Measurements from ENCODE around the gene AFAP1.

Gene AFAP1

DNA sequence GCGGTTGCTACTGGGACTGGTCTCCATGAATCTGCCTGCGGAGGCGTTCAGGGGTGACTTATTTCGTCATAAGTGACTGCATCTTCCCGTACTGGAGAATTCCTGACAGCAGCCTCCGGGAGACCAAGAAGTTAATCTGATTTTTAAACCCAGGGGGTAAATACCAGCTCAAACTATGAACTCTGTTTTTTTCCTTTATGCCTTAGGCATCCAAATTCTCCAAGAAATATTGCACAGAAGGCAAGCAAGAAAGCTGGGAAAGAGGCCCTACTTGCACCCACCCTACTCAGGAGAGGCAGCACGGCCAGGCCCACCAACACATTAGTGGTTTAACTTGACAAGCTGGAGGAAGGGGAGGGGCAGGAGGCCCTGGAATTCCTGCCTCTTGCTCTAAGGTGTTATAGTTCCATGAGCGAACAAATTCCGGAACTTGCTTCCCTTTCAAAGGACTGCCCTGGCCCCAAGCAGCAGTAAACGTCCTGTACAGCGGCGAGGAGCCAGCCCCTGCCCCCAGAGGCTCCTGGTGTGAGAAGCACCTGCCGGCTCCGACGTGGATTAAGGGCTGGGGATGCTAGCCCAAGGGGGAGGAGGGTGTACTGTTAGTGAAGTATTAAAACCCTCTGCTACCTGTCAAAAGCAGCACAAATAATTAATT lies 177.2 kb downstream of the AFAP1 start:
- H3K27ac ChIP-seq (ENCODE audit: insufficient read depth in 1 of 2, low read depth in 1 of 2, low read length in 2 of 2, poor library complexity in 1 of 2, severe bottlenecking in 2 of 2) = no peak overlapping the region
- no peak overlapping the region for H3K4me3 ChIP-seq (ENCODE audit: control insufficient read depth in 1 of 7, extremely low read depth in 1 of 7, insufficient read depth in 4 of 7, low read depth in 2 of 7, low read length in 6 of 7)
- no peak for DNase-seq
- H3K4me1 ChIP-seq (ENCODE audit: control extremely low read depth in 1 of 4, control insufficient read depth in 4 of 4, insufficient read depth in 4 of 4, low read length in 3 of 4) = no peaks in the 10 kb centered on the region
- H3K9me3 ChIP-seq (ENCODE audit: control extremely low read depth in 1 of 5, control insufficient read depth in 4 of 5, insufficient read depth in 2 of 5, low read depth in 1 of 5, low read length in 4 of 5) = no peaks in the 10 kb centered on the region
- H3K27me3 ChIP-seq (replicated peaks in 2 of 5; ENCODE audit: control insufficient read depth in 4 of 5, insufficient read depth in 5 of 5, low read length in 4 of 5) = peaks cover 0 to 62% (median 10%) of the 10 kb centered on the region in 5 experiments
- H3K36me3 ChIP-seq (ENCODE audit: control insufficient read depth in 4 of 4, insufficient read depth in 4 of 4, low read length in 3 of 4) = no peaks in the 10 kb centered on the region
- POLR2A ChIA-PET = no interaction called here
- 85% methylated on average over 9 of the region's 15 CpGs for WGBS (ENCODE audit: insufficient coverage)
- CTCF ChIA-PET = interaction anchor here (0.9 to 7.0 kb wide), 10 partner anchors 11 to 706 kb away, joined by 3 to 70 read pairs (median 4); no protein-coding TSS in a partner anchor

- DNase-seq = peak; percentile 53 to 70 (median 64)
- ChIA-PET POLR2A (no interaction called here), CTCF (interaction anchor here (0.6 to 7.0 kb wide), 14 partner anchors 11 to 707 kb away, joined by 3 to 70 read pairs (median 4); no protein-coding TSS in a partner anchor)
- no peaks in the 10 kb centered on the region for H3K4me1 ChIP-seq (ENCODE audit: control extremely low read depth in 1 of 4, control insufficient read depth in 4 of 4, insufficient read depth in 4 of 4, low read length in 3 of 4)
- peaks cover 0 to 59% (median 10%) of the 10 kb centered on the region in 5 experiments for H3K27me3 ChIP-seq (replicated peaks in 2 of 5; ENCODE audit: control insufficient read depth in 4 of 5, insufficient read depth in 5 of 5, low read length in 4 of 5)
- H3K27ac ChIP-seq (ENCODE audit: insufficient read depth in 1 of 2, low read depth in 1 of 2, low read length in 2 of 2, poor library complexity in 1 of 2, severe bottlenecking in 2 of 2) = no peak overlapping the region
- H3K36me3 ChIP-seq (ENCODE audit: control insufficient read depth in 4 of 4, insufficient read depth in 4 of 4, low read length in 3 of 4) = no peaks in the 10 kb centered on the region
- WGBS (ENCODE audit: insufficient coverage) = 6% methylated on average over 11 of the region's 12 CpGs
- H3K4me3 ChIP-seq (ENCODE audit: control insufficient read depth in 1 of 7, extremely low read depth in 1 of 7, insufficient read depth in 4 of 7, low read depth in 2 of 7, low read length in 6 of 7) = no peak overlapping the region
- no peaks in the 10 kb centered on the region for H3K9me3 ChIP-seq (ENCODE audit: control extremely low read depth in 1 of 5, control insufficient read depth in 4 of 5, insufficient read depth in 2 of 5, low read depth in 1 of 5, low read length in 4 of 5)
These were observed 177.9 kb downstream of the AFAP1 start for GRCh38 chr4:7761720-7762119.

GRCh38 chr4:7761312-7761711 lies 178.3 kb downstream of the AFAP1 start:
- 96% methylated on average over 6 of the region's 11 CpGs for WGBS (ENCODE audit: insufficient coverage)
- Histone ChIP-seq H3K9me3 (ENCODE audit: control extremely low read depth in 1 of 5, control insufficient read depth in 4 of 5, insufficient read depth in 2 of 5, low read depth in 1 of 5, low read length in 4 of 5) (no peaks in the 10 kb centered on the region), H3K4me3 (ENCODE audit: control insufficient read depth in 1 of 7, extremely low read depth in 1 of 7, insufficient read depth in 4 of 7, low read depth in 2 of 7, low read length in 6 of 7) (no peak overlapping the region), H3K27me3 (replicated peaks in 2 of 5; ENCODE audit: control insufficient read depth in 4 of 5, insufficient read depth in 5 of 5, low read length in 4 of 5) (peaks cover 0 to 54% (median 10%) of the 10 kb centered on the region in 5 experiments), H3K4me1 (ENCODE audit: control extremely low read depth in 1 of 4, control insufficient read depth in 4 of 4, insufficient read depth in 4 of 4, low read length in 3 of 4) (no peaks in the 10 kb centered on the region), H3K27ac (ENCODE audit: insufficient read depth in 1 of 2, low read depth in 1 of 2, low read length in 2 of 2, poor library complexity in 1 of 2, severe bottlenecking in 2 of 2) (no peak overlapping the region), H3K36me3 (ENCODE audit: control insufficient read depth in 4 of 4, insufficient read depth in 4 of 4, low read length in 3 of 4) (no peaks in the 10 kb centered on the region)
- ChIA-PET CTCF (interaction anchor here (0.6 to 7.0 kb wide), 14 partner anchors 10 to 707 kb away, joined by 3 to 70 read pairs (median 4); no protein-coding TSS in a partner anchor), POLR2A (no interaction called here)
- no peak for DNase-seq

DNA sequence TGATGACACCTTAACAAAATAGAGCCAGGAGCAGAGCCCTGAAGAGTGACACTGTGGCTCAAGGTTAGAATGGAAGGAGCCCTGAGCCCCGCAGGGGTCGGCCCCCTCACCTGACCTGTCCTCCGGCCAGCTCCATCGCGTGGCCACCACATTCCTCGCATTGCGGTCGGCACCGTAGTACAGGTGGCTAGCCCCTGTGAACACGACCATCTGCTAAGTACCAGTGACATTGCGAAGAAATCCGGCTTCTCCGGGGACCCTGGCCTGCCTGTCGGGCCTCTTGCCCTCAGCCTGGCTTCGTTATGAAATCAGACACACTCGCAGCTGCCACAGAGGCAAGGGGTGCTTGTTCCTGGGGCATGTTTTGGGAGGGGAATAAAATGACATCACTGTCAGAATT lies 179.0 kb downstream of the AFAP1 start:
- peaks cover 0 to 52% (median 8%) of the 10 kb centered on the region in 5 experiments for H3K27me3 ChIP-seq (replicated peaks in 2 of 5; ENCODE audit: control insufficient read depth in 4 of 5, insufficient read depth in 5 of 5, low read length in 4 of 5)
- DNase-seq = no peak
- H3K9me3 ChIP-seq (ENCODE audit: control extremely low read depth in 1 of 5, control insufficient read depth in 4 of 5, insufficient read depth in 2 of 5, low read depth in 1 of 5, low read length in 4 of 5) = no peaks in the 10 kb centered on the region
- H3K4me3 ChIP-seq (ENCODE audit: control insufficient read depth in 1 of 7, extremely low read depth in 1 of 7, insufficient read depth in 4 of 7, low read depth in 2 of 7, low read length in 6 of 7) = no peak overlapping the region
- no peaks in the 10 kb centered on the region for H3K36me3 ChIP-seq (ENCODE audit: control insufficient read depth in 4 of 4, insufficient read depth in 4 of 4, low read length in 3 of 4)
- H3K4me1 ChIP-seq (ENCODE audit: control extremely low read depth in 1 of 4, control insufficient read depth in 4 of 4, insufficient read depth in 4 of 4, low read length in 3 of 4) = no peaks in the 10 kb centered on the region
- POLR2A ChIA-PET = no interaction called here
- 94% methylated on average over 16 of the region's 16 CpGs for WGBS (ENCODE audit: insufficient coverage)
- CTCF ChIA-PET = interaction anchor here (0.9 to 7.0 kb wide), 8 partner anchors 17 to 227 kb away, joined by 3 to 70 read pairs (median 5); no protein-coding TSS in a partner anchor
- no peak overlapping the region for H3K27ac ChIP-seq (ENCODE audit: insufficient read depth in 1 of 2, low read depth in 1 of 2, low read length in 2 of 2, poor library complexity in 1 of 2, severe bottlenecking in 2 of 2)

DNA sequence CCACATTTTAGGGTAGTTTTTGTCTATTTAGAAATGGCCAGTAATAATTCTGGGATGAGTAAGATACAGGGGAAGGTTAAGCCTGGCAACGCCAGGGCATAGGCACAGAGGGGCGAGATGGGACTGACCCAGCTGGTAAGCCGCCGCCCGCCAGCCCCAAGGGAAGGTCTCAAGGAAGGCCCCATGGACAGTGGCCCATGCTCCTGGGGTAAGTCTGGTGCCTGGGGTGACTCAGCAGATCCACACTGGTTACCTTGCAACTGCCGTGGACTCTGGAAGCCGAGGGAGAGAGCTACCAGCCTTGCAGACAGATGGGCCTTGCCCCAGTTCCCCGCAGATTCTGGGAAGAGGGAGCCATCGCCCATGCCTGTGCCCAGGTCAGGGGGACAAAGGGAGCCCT lies 179.4 kb downstream of the AFAP1 start:
- Histone ChIP-seq H3K4me1 (ENCODE audit: control extremely low read depth in 1 of 4, control insufficient read depth in 4 of 4, insufficient read depth in 4 of 4, low read length in 3 of 4) (no peaks in the 10 kb centered on the region), H3K27me3 (replicated peaks in 2 of 5; ENCODE audit: control insufficient read depth in 4 of 5, insufficient read depth in 5 of 5, low read length in 4 of 5) (peaks cover 0 to 52% (median 8%) of the 10 kb centered on the region in 5 experiments), H3K9me3 (ENCODE audit: control extremely low read depth in 1 of 5, control insufficient read depth in 4 of 5, insufficient read depth in 2 of 5, low read depth in 1 of 5, low read length in 4 of 5) (no peaks in the 10 kb centered on the region), H3K4me3 (ENCODE audit: control insufficient read depth in 1 of 7, extremely low read depth in 1 of 7, insufficient read depth in 4 of 7, low read depth in 2 of 7, low read length in 6 of 7) (no peak overlapping the region), H3K36me3 (ENCODE audit: control insufficient read depth in 4 of 4, insufficient read depth in 4 of 4, low read length in 3 of 4) (no peaks in the 10 kb centered on the region), H3K27ac (ENCODE audit: insufficient read depth in 1 of 2, low read depth in 1 of 2, low read length in 2 of 2, poor library complexity in 1 of 2, severe bottlenecking in 2 of 2) (no peak overlapping the region)
- ChIA-PET CTCF (interaction anchor here (0.8 to 7.0 kb wide), 6 partner anchors 8 to 60 kb away, joined by 3 to 70 read pairs (median 4); no protein-coding TSS in a partner anchor), POLR2A (no interaction called here)
- peak in 1 of 3 donors; percentile 10 for DNase-seq
- WGBS (ENCODE audit: insufficient coverage) = 78% methylated on average over 8 of the region's 9 CpGs

DNA sequence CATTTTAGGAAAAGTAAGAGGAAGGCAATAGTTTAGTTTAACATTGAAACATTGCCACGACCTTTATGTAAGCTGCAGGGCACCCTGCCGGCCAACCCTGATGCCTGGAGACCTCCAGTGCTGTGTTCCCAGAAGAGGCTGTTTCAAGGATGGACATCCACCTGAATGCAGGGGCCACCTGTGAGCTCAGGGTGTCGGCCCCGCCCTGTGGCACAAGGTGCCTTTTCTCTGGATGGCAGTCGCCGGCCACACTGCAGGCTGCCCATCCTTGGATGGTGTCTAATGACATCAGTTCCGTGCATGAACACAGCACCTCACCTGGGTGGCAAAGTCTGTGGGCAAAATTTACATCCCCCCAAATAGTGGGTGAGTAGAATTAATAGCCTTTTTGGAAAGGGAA lies 180.0 kb downstream of the AFAP1 start:
- 99% methylated on average over 6 of the region's 7 CpGs for WGBS (ENCODE audit: insufficient coverage)
- H3K4me3 ChIP-seq (ENCODE audit: control insufficient read depth in 1 of 7, extremely low read depth in 1 of 7, insufficient read depth in 4 of 7, low read depth in 2 of 7, low read length in 6 of 7) = no peak overlapping the region
- DNase-seq = no peak
- peaks cover 0 to 52% (median 8%) of the 10 kb centered on the region in 5 experiments for H3K27me3 ChIP-seq (replicated peaks in 2 of 5; ENCODE audit: control insufficient read depth in 4 of 5, insufficient read depth in 5 of 5, low read length in 4 of 5)
- ChIA-PET CTCF (interaction anchor here (0.8 to 7.0 kb wide), 6 partner anchors 9 to 228 kb away, joined by 3 to 70 read pairs (median 4); no protein-coding TSS in a partner anchor), POLR2A (no interaction called here)
- H3K9me3 ChIP-seq (ENCODE audit: control extremely low read depth in 1 of 5, control insufficient read depth in 4 of 5, insufficient read depth in 2 of 5, low read depth in 1 of 5, low read length in 4 of 5) = no peaks in the 10 kb centered on the region
- H3K27ac ChIP-seq (ENCODE audit: insufficient read depth in 1 of 2, low read depth in 1 of 2, low read length in 2 of 2, poor library complexity in 1 of 2, severe bottlenecking in 2 of 2) = no peak overlapping the region
- H3K36me3 ChIP-seq (ENCODE audit: control insufficient read depth in 4 of 4, insufficient read depth in 4 of 4, low read length in 3 of 4) = no peaks in the 10 kb centered on the region
- no peaks in the 10 kb centered on the region for H3K4me1 ChIP-seq (ENCODE audit: control extremely low read depth in 1 of 4, control insufficient read depth in 4 of 4, insufficient read depth in 4 of 4, low read length in 3 of 4)

DNA sequence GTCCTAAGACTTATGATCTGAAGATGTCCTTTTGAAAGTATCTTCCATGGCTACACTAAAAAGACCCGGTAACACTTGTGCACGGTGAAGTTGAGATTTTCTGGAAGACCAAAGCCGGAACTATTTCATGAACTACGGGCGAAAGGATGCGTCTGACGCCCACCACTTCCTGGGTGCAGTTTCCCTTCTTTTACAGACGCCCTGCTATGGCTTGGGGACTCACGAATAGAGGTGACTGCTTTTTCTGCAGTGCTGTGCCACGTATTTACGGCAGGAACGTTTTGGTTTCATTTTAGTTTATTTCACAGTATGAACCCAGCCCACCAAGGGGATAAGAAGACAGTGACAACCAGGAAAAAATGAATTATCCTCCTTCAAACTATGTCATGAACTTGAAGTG lies 180.4 kb downstream of the AFAP1 start:
- H3K27me3 ChIP-seq (replicated peaks in 2 of 5; ENCODE audit: control insufficient read depth in 4 of 5, insufficient read depth in 5 of 5, low read length in 4 of 5) = peaks cover 0 to 52% (median 8%) of the 10 kb centered on the region in 5 experiments
- ChIA-PET CTCF (interaction anchor here (1.4 to 7.0 kb wide), 5 partner anchors 9 to 229 kb away, joined by 3 to 70 read pairs (median 5); no protein-coding TSS in a partner anchor), POLR2A (no interaction called here)
- H3K4me3 ChIP-seq (ENCODE audit: control insufficient read depth in 1 of 7, extremely low read depth in 1 of 7, insufficient read depth in 4 of 7, low read depth in 2 of 7, low read length in 6 of 7) = peak overlapping the region in 1 of 7 experiments; percentile 28
- H3K9me3 ChIP-seq (ENCODE audit: control extremely low read depth in 1 of 5, control insufficient read depth in 4 of 5, insufficient read depth in 2 of 5, low read depth in 1 of 5, low read length in 4 of 5) = no peaks in the 10 kb centered on the region
- DNase-seq = no peak
- H3K36me3 ChIP-seq (ENCODE audit: control insufficient read depth in 4 of 4, insufficient read depth in 4 of 4, low read length in 3 of 4) = no peaks in the 10 kb centered on the region
- 66% methylated on average over 11 of the region's 12 CpGs for WGBS (ENCODE audit: insufficient coverage)
- H3K27ac ChIP-seq (ENCODE audit: insufficient read depth in 1 of 2, low read depth in 1 of 2, low read length in 2 of 2, poor library complexity in 1 of 2, severe bottlenecking in 2 of 2) = no peak overlapping the region
- no peaks in the 10 kb centered on the region for H3K4me1 ChIP-seq (ENCODE audit: control extremely low read depth in 1 of 4, control insufficient read depth in 4 of 4, insufficient read depth in 4 of 4, low read length in 3 of 4)
